ENCODE results near the gene STRIT1. TPM values are rescaled to one million over a fixed set of nuclear protein-coding genes. Genes with fewer than 3 reads are reported as not detected.

Gene STRIT1
- total and polyA plus RNA-seq, 9 donors, result not detected

- intact Hi-C loops (cut with DNase I), result no loop called here
- Histone ChIP-seq H3K4me3 (no peak overlapping the region), H3K27me3 (no peaks in the 10 kb centered on the region), H3K36me3 (no peaks in the 10 kb centered on the region), H3K27ac (no peak overlapping the region), H3K9me3 (no peaks in the 10 kb centered on the region), H3K4me1 (ENCODE audit: insufficient read depth) (no peaks in the 10 kb centered on the region)
- TF ChIP-seq CTCF (IDR thresholded peaks at IDR 0.05), result no peak
- TF ChIP-seq EP300 (IDR thresholded peaks at IDR 0.05), result no peak
- TF ChIP-seq POLR2A (IDR thresholded peaks at IDR 0.05), result no peak
- no peak for DNase-seq
Measured at GRCh38 chr3:155316426-155316825, 22.9 kb upstream of the STRIT1 start.

- Histone ChIP-seq H3K4me1 (ENCODE audit: insufficient read depth) (no peaks in the 10 kb centered on the region), H3K36me3 (no peaks in the 10 kb centered on the region), H3K27me3 (no peaks in the 10 kb centered on the region), H3K27ac (no peak overlapping the region), H3K4me3 (no peak overlapping the region), H3K9me3 (no peaks in the 10 kb centered on the region)
- intact Hi-C loops (cut with DNase I), result no loop called here
- no peak for DNase-seq
- 88 to 94% (median 91%) methylated on average over 2 of the region's 2 CpGs for WGBS, 3 donors
- TF ChIP-seq POLR2A (IDR thresholded peaks at IDR 0.05) (no peak), EP300 (IDR thresholded peaks at IDR 0.05) (no peak), CTCF (IDR thresholded peaks at IDR 0.05) (no peak)
Measured at GRCh38 chr3:155313916-155314315, 20.4 kb upstream of the STRIT1 start.

DNA sequence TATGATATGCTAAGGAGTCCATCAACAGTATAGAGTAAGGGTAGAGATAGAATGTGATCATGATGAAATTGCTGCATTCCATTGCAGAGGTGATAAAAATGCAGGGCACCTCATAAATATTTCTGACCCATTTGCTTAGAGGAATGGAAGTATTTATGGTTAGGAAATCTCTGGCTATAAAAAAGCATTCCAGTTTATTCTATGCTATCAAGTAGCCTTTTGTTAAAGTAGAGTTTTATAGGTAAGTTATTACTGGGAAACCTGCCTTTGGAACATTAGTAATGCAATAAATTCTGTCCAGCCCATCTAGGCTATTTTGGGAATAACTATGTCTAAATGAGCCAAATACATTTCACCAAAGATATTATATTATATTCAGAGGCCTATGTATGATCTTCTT, 19.8 kb upstream of the STRIT1 start:
- H3K27ac ChIP-seq, result no peak overlapping the region
- no peaks in the 10 kb centered on the region for H3K9me3 ChIP-seq
- intact Hi-C loops (cut with DNase I), result no loop called here
- no peak overlapping the region for H3K4me3 ChIP-seq
- no peaks in the 10 kb centered on the region for H3K27me3 ChIP-seq
- no peak for DNase-seq
- TF ChIP-seq EP300 (IDR thresholded peaks at IDR 0.05) (no peak), POLR2A (IDR thresholded peaks at IDR 0.05) (no peak), CTCF (IDR thresholded peaks at IDR 0.05) (no peak)
- H3K36me3 ChIP-seq, result no peaks in the 10 kb centered on the region
- H3K4me1 ChIP-seq (ENCODE audit: insufficient read depth), result no peaks in the 10 kb centered on the region

GRCh38 chr3:155312781-155313180, 19.3 kb upstream of the STRIT1 start:
- no peak for TF ChIP-seq CTCF (IDR thresholded peaks at IDR 0.05)
- TF ChIP-seq EP300 (IDR thresholded peaks at IDR 0.05), result no peak
- TF ChIP-seq POLR2A (IDR thresholded peaks at IDR 0.05), result no peak
- intact Hi-C loops (cut with DNase I), result no loop called here
- H3K4me1 ChIP-seq (ENCODE audit: insufficient read depth), result no peaks in the 10 kb centered on the region
- H3K27me3 ChIP-seq, result no peaks in the 10 kb centered on the region
- no peaks in the 10 kb centered on the region for H3K9me3 ChIP-seq
- H3K36me3 ChIP-seq, result no peaks in the 10 kb centered on the region
- H3K4me3 ChIP-seq, result no peak overlapping the region
- no peak for DNase-seq
- WGBS, 3 donors, result 36 to 41% (median 40%) methylated on average over 2 of the region's 2 CpGs
- H3K27ac ChIP-seq, result no peak overlapping the region

DNA sequence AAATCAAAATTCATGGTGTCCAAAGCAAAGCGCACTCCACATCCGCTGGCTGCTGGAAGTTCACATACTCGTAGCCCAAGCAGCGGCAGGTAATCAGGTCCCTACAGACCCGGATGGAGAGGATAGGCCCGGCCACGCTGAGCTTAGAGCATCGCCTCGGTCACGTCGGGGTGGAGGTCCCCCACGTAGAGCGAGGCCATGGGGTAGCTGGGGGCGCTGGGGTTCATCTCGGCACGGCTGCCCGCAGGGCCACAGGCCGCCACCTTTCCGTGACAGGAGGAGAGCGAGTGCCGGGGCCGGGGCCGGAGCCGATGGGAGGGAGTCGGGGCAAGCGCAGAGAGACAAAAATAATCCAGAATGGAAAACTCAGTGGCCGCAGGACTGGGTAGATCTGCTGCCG, 16.1 kb upstream of the STRIT1 start:
- 64 to 97% (median 86%) methylated on average over 28 of the region's 28 CpGs for WGBS, 3 donors
- Histone ChIP-seq H3K9me3 (no peaks in the 10 kb centered on the region), H3K4me1 (ENCODE audit: insufficient read depth) (no peaks in the 10 kb centered on the region), H3K27ac (no peak overlapping the region), H3K27me3 (no peaks in the 10 kb centered on the region), H3K4me3 (no peak overlapping the region), H3K36me3 (no peaks in the 10 kb centered on the region)
- no peak for DNase-seq
- TF ChIP-seq CTCF (IDR thresholded peaks at IDR 0.05), result no peak
- TF ChIP-seq POLR2A (IDR thresholded peaks at IDR 0.05), result no peak
- no peak for TF ChIP-seq EP300 (IDR thresholded peaks at IDR 0.05)
- intact Hi-C loops (cut with DNase I), result no loop called here

Measured in ovary (tissue), 9 donors.